Adipose tissue (tissue), 3 donors: ENCODE results near the gene GLI3. TPM values are rescaled to one million over a fixed set of nuclear protein-coding genes. Genes with fewer than 3 reads are reported as not detected.

Experiments used
- H3K27ac ChIP-seq: one replicate; pipeline ENCODE4 v1.5.1; 2013; ENCODE audit warnings: low read depth, low read length
- WGBS, 3 donors: extraction: QIAGEN DNeasy Blood & Tissue Kit; methylation state at CpG; one replicate each; pipeline ENCODE4 v1.1.7; 2013; 5-methylcytosine and 5-hydroxymethylcytosine counted together
- polyA plus RNA-seq, 3 donors: library from polyadenylated mRNA; stranded (reverse); fragments of 200-250 nt; gene quantifications; one replicate each; pipeline ENCODE4 v1.2.3, GENCODE V29; 2013
- donor health status: healthy with polysubstance abuse.
- donor health status: Bipolar disorder and iron deficiency.
- donor health status: healthy.

GLI3 gene
- polyA plus RNA-seq, 3 donors: 0.51 to 8.4 (median 6.5) TPM

- H3K27ac ChIP-seq: no peak overlapping the region
- WGBS, 3 donors: 51 to 61% (median 55%) methylated on average over 5 of the region's 5 CpGs
Measured at GRCh38 chr7:41916450-41916927, 320.5 kb downstream of the GLI3 start.

- WGBS, 3 donors: 55 to 74% (median 72%) methylated on average over 1 of the region's 1 CpG
- H3K27ac ChIP-seq: no peak overlapping the region
Measured at GRCh38 chr7:41915871-41916270, 321.1 kb downstream of the GLI3 start.

GRCh38 chr7:41912851-41913567 is 324.0 kb downstream of the GLI3 start:
- H3K27ac ChIP-seq: no peak overlapping the region
- 63 to 79% (median 74%) methylated on average over 6 of the region's 6 CpGs for WGBS, 3 donors

GRCh38 chr7:41912426-41912825 is 324.6 kb downstream of the GLI3 start:
- no peak overlapping the region for H3K27ac ChIP-seq
- 68 to 92% (median 91%) methylated on average over 2 of the region's 2 CpGs for WGBS, 3 donors

- 85 to 93% (median 88%) methylated on average over 2 of the region's 2 CpGs for WGBS, 3 donors
- H3K27ac ChIP-seq: no peak overlapping the region
Measured at GRCh38 chr7:41911792-41912191, 325.2 kb downstream of the GLI3 start.
